ENCODE results near the gene COG2. TPM values are rescaled to one million over a fixed set of nuclear protein-coding genes. Genes with fewer than 3 reads are reported as not detected.

Gene COG2
- polyA plus RNA-seq, 1 donor (not counting 4 experiments of a cell fraction or from before 2014, with no cell fraction given): 18.6 TPM

DNA sequence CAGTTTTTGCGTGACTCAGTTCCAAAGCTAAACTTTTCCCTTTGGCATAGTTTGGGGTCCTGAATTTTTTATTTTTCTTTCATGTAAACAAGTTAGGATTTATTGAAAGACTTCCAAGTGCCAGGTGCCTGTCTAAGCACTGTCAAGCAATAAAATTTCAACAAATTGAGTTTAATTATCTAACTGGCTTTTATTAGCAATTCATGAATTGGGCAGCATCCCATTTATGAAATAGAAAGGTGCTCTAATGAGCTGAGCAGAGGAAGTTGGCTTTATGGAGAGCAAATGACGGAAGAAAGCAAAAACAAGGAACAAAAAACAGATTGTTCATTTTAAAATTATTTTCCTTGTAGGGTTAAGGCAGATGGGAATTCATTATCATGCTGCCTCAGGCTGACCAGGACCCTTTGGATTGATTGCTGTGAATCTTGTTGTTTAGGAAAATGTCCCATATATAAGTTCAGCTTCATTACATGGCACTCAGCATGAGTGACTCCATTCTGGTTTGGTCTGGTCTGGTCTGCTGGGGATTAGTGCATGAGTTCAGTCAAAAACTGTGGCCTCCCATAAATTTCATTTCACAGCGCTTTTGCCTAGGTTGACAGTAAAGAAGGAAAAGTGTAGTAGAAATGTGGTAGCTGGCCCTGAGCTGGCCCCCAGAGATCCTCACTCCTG lies 21.5 kb upstream of the COG2 start:
- Histone ChIP-seq H4K20me1 (ENCODE audit: control insufficient read depth, extremely low read depth, insufficient read depth, low read length) (no peaks in the 10 kb centered on the region), H3K36me3 (ENCODE audit: control insufficient read depth in 2 of 2, extremely low read depth in 1 of 2, insufficient read depth in 2 of 2, low read length in 2 of 2) (no peaks in the 10 kb centered on the region), H3K27ac (ENCODE audit: control insufficient read depth, insufficient read depth, low read length) (no peak overlapping the region), H3K9me1 (ENCODE audit: control insufficient read depth, extremely low read depth, insufficient read depth, low read length) (no peaks in the 10 kb centered on the region), H2AFZ (ENCODE audit: control insufficient read depth, low read length) (no peak overlapping the region), H3K4me3 (ENCODE audit: control insufficient read depth in 2 of 3, extremely low read depth in 1 of 3, insufficient read depth in 2 of 3, low read depth in 1 of 3, low read length in 3 of 3) (no peak overlapping the region), H3K79me2 (ENCODE audit: control insufficient read depth, insufficient read depth, low read length) (no peaks in the 10 kb centered on the region), H3K4me1 (ENCODE audit: control insufficient read depth, extremely low read depth, insufficient read depth, low read length) (no peaks in the 10 kb centered on the region), H3K9ac (ENCODE audit: control insufficient read depth, extremely low read depth, insufficient read depth, low read length) (no peak overlapping the region), H3K4me2 (ENCODE audit: control insufficient read depth, extremely low read depth, insufficient read depth, low read depth, low read length) (no peak overlapping the region), H3K27me3 (ENCODE audit: control insufficient read depth, extremely low read depth, insufficient read depth, low read length) (peaks cover 3% of the 10 kb centered on the region), H3K9me3 (ENCODE audit: control insufficient read depth, low read depth, low read length) (no peaks in the 10 kb centered on the region)
- dilution Hi-C loops (cut with MboI; ENCODE audit: extremely low pct_ligation_motif_present, low sequenced_read_pairs): no loop called here
- TF ChIP-seq, protein P1, sequence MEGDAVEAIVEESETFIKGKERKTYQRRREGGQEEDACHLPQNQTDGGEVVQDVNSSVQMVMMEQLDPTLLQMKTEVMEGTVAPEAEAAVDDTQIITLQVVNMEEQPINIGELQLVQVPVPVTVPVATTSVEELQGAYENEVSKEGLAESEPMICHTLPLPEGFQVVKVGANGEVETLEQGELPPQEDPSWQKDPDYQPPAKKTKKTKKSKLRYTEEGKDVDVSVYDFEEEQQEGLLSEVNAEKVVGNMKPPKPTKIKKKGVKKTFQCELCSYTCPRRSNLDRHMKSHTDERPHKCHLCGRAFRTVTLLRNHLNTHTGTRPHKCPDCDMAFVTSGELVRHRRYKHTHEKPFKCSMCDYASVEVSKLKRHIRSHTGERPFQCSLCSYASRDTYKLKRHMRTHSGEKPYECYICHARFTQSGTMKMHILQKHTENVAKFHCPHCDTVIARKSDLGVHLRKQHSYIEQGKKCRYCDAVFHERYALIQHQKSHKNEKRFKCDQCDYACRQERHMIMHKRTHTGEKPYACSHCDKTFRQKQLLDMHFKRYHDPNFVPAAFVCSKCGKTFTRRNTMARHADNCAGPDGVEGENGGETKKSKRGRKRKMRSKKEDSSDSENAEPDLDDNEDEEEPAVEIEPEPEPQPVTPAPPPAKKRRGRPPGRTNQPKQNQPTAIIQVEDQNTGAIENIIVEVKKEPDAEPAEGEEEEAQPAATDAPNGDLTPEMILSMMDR (optimal IDR thresholded peaks at IDR 0.05 in 1 of 3, IDR thresholded peaks at IDR 0.05 in 1 of 3, conservative IDR thresholded peaks at IDR 0.05 in 1 of 3; ENCODE audit: extremely low read depth in 1 of 3, insufficient read depth in 2 of 3, low read length in 3 of 3): no peak
- TF ChIP-seq EZH2 (IDR thresholded peaks at IDR 0.05; ENCODE audit: low read length): no peak
- FAIRE-seq (no peak), DNase-seq (ENCODE audit: low read depth, low spot score) (no peak)

DNA sequence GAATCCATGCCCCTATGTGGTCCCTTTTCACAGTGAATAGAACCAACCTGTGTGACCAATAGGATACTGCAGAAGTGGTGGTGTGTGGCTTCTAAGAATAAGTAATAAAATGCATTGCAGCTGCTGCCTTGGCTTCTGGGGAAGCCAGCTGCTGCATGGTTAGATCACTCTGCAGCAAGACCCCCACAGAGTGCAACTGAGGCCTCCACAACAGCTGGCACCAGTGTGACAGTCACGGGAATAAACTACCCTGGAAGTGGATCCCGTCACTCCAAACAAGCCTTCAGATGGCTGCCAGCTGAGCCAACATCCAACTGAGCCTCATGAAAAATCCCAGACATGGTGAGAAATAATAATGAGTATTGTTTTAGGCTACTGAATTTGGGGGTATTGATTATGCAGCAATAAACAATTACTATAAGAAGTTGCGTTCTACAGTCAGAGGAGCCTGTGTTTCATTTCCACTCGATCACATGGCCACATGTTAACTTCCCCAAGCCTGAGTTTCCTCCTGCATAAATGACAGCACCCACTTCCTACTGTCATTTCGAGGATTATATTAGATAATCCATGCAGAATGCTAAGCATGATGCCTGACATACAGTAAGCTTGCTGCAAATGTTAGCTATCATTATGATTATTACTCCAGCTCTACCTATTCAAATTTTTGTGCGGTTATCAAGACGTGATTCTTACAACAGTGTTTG lies 20.8 kb upstream of the COG2 start:
- H3K36me3 ChIP-seq (ENCODE audit: control insufficient read depth in 2 of 2, extremely low read depth in 1 of 2, insufficient read depth in 2 of 2, low read length in 2 of 2): no peaks in the 10 kb centered on the region
- no peaks in the 10 kb centered on the region for H3K79me2 ChIP-seq (ENCODE audit: control insufficient read depth, insufficient read depth, low read length)
- no peak for DNase-seq (ENCODE audit: low read depth, low spot score)
- dilution Hi-C loops (cut with MboI; ENCODE audit: extremely low pct_ligation_motif_present, low sequenced_read_pairs): no loop called here
- no peaks in the 10 kb centered on the region for H3K4me1 ChIP-seq (ENCODE audit: control insufficient read depth, extremely low read depth, insufficient read depth, low read length)
- no peaks in the 10 kb centered on the region for H3K9me3 ChIP-seq (ENCODE audit: control insufficient read depth, low read depth, low read length)
- no peak overlapping the region for H3K4me2 ChIP-seq (ENCODE audit: control insufficient read depth, extremely low read depth, insufficient read depth, low read depth, low read length)
- H3K4me3 ChIP-seq (ENCODE audit: control insufficient read depth in 2 of 3, extremely low read depth in 1 of 3, insufficient read depth in 2 of 3, low read depth in 1 of 3, low read length in 3 of 3): no peak overlapping the region
- H3K9me1 ChIP-seq (ENCODE audit: control insufficient read depth, extremely low read depth, insufficient read depth, low read length): no peaks in the 10 kb centered on the region
- no peak overlapping the region for H3K27ac ChIP-seq (ENCODE audit: control insufficient read depth, insufficient read depth, low read length)
- H4K20me1 ChIP-seq (ENCODE audit: control insufficient read depth, extremely low read depth, insufficient read depth, low read length): no peaks in the 10 kb centered on the region
- TF ChIP-seq EZH2 (IDR thresholded peaks at IDR 0.05; ENCODE audit: low read length): no peak
- TF ChIP-seq, protein P1 (optimal IDR thresholded peaks at IDR 0.05 in 1 of 3, IDR thresholded peaks at IDR 0.05 in 1 of 3, conservative IDR thresholded peaks at IDR 0.05 in 1 of 3; ENCODE audit: extremely low read depth in 1 of 3, insufficient read depth in 2 of 3, low read length in 3 of 3): no peak
- no peak for FAIRE-seq
- peaks cover 3% of the 10 kb centered on the region for H3K27me3 ChIP-seq (ENCODE audit: control insufficient read depth, extremely low read depth, insufficient read depth, low read length)
- H2AFZ ChIP-seq (ENCODE audit: control insufficient read depth, low read length): no peak overlapping the region
- no peak overlapping the region for H3K9ac ChIP-seq (ENCODE audit: control insufficient read depth, extremely low read depth, insufficient read depth, low read length)

Measured in keratinocyte (primary cell).